GM18909 (cell line): ENCODE measurements around the gene ACE.

Experiments
- ATAC-seq: cut with Tn5 transposase; IDR thresholded peaks from one replicate; pipeline ENCODE4 v1.9.1; 2021; ENCODE audit warnings: mild to moderate bottlenecking; ENCODE audit not compliant: unreplicated experiment, poor library complexity

The ACE gene

DNA sequence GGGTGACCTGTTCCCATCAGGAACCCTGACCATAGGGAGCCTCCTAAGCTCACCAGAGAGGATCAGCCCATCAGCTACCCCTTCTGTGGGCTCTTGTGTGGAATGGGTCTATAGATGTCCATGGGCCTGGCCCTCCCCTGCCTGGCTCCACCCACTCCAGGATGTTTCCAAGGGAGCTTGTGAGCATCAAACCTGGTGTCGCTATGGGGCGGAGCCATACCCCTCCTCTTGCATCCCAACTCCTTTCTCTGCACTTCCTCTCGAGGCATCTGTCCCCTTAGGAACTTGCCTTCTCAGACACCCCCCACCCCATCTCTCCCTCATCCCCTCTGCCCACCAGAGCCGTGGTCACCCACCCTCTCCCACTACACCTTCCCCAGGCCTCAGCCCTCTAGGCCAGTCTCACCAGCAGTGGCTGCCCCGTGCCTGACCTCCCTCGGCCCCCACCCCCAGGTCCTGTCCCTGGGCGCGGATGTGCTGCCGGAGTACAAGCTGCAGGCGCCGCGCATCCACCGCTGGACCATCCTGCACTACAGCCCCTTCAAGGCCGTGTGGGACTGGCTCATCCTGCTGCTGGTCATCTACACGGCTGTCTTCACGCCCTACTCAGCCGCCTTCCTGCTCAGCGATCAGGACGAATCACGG lies 56.7 kb downstream of the ACE start:
- ATAC-seq = no peak

DNA sequence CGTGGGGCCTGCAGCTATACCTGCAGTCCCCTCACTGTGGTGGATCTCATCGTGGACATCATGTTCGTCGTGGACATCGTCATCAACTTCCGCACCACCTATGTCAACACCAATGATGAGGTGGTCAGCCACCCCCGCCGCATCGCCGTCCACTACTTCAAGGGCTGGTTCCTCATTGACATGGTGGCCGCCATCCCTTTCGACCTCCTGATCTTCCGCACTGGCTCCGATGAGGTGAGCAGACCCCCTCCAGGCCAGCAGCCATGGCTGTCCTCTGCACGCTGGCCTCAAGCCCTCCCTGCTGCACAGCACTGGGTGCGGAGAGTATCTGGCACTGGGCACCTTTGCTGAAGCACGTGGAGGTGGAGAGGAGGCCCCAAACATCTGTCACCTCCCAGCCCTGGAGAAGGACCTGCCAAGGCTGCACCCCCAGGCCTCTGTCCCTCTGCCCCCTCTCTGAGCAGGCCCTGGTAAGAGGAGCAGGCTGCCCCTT lies 57.3 kb downstream of the ACE start:
- no peak for ATAC-seq

DNA sequence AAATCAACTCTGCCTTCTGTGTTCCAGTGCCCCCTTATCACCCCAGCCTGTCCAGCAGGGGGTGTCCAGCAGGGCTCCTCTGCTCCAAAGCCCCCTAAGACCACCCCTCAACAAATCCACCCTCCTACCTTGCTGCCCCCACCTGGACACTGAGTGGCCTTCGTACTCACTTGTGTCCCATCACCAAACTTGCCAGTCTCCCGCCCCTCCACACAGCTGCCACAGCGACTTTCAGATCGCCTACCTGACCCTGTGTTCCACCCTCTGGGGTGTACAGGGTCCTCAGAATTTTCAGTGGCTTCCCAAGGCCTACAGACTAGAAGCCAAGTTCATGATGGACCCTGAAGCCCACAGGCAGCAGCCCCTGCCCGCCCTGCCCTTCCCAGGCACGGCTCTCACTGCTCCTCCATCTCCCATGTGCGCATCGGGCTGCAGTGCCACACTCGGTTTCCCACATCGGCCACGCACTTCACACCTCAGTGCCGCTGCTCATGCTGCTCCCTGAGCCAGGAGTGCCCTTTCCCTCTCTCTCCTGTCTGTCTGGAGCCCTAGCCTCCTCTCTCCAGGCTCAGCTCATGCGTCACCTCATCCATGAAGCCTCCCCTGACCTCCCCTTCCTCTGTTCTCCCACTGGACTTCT lies 58.1 kb downstream of the ACE start:
- ATAC-seq = no peak

DNA sequence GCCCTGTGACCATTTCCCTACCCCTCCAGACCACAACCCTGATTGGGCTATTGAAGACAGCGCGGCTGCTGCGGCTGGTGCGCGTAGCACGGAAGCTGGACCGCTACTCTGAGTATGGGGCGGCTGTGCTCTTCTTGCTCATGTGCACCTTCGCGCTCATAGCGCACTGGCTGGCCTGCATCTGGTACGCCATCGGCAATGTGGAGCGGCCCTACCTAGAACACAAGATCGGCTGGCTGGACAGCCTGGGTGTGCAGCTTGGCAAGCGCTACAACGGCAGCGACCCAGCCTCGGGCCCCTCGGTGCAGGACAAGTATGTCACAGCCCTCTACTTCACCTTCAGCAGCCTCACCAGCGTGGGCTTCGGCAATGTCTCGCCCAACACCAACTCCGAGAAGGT lies 58.8 kb downstream of the ACE start:
- ATAC-seq = no peak

DNA sequence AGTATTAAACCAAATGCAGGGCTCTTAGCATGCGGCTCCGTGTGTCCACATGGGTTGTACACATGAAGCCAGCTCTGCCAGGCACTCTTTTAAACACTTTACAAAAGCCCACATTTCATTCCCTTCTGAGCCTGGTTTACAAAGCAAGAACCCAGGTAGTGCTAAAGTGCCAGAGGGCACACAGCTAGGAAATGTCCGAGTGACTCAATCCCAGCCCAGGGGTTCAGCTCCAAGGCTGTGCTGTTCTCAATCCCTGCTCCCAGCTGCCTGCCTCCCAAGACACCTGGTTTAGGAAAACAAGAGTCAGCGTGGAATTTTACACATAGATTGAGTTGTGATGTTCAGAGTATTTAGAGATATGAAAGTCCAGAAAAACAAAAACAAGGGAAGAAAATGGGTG lies 60.1 kb downstream of the ACE start:
- ATAC-seq = no peak

DNA sequence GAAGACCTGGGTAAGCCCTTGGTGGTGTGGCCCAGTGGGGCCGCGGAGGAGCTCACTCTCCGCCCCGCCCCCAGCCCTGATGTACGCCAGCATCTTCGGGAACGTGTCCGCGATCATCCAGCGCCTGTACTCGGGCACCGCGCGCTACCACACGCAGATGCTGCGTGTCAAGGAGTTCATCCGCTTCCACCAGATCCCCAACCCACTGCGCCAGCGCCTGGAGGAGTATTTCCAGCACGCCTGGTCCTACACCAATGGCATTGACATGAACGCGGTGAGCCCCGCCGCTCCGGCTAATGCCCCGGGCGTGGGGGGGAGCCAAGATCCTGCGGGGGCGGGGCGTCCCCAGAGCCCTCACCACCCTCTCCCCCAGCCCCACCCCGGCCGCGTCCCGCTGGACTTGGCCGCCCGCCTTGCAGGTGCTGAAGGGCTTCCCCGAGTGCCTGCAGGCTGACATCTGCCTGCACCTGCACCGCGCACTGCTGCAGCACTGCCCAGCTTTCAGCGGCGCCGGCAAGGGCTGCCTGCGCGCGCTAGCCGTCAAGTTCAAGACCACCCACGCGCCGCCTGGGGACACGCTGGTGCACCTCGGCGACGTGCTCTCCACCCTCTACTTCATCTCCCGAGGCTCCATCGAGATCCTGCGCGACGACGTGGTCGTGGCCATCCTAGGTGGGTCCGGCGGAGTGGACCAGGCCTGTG lies 61.3 kb downstream of the ACE start:
- ATAC-seq = no peak

DNA sequence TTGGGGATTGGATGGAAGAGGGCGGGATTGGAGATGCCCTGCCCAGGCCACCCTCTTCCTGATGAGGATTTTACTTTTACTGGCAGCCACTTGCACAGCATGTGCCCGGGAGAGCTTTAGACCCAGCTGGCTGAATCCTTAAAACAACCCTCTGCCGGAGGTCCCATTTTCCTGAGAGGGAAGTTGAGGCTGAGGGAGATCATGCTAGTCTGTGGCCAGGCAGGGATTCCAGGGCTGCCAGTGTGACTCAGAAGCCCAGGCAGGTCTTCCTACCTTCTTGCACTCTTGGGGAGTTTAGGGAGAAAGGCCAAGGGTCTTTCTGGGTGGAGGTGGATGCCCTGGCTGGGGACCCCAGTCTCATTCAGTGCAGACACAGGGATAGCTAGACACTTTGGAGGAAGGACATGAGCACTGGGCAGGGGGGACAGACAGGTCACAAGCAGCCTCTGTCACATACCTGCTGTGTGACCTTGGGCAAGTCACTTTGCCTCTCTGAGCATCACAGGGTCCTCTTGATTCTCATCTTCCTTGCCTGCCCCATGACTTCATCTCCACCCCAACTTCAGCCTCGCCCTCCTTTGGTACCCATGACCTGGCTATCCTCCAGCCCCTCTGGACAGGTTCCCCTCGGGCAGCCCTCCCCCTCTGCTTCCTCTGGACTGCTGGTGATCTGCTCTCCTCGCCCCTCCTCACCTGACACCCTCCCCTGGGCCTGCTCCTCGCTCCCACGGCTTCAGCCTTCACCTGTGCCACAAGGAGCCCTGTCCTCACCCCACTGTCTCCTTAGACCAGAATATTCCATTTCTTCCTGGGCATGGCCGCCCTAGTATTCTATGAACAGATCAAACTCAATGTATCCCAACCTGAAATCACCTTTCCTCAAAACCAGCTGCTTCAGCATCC lies 62.1 kb downstream of the ACE start:
- no peak for ATAC-seq

DNA sequence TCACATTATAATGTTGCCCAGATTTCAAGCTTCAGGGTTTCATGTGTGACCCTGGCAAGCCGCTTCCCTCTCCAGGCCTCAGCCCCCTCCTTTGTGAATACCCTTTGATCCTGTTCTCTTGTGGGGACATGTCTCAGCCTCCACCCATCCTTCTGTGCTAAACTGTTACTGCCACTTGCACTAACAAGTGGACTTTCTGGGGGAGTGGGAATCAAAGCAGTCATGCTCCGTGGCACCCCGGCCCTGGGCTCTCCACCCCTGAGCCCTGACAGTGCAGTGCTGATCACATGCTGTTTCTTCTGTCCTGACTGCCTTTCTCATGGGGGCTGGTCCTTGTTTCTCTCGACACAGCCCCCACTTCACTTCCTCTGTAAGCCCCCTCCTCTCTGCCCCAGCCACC lies 63.7 kb downstream of the ACE start:
- no peak for ATAC-seq

DNA sequence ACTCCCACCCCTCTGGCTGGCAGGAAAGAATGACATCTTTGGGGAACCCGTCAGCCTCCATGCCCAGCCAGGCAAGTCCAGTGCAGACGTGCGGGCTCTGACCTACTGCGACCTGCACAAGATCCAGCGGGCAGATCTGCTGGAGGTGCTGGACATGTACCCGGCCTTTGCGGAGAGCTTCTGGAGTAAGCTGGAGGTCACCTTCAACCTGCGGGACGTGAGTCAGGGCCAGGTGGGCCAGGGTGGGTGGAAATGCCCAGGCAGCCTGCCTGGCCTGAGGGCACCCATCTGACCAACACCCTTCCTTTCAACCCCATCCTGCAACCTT lies 65.3 kb downstream of the ACE start:
- no peak for ATAC-seq

DNA sequence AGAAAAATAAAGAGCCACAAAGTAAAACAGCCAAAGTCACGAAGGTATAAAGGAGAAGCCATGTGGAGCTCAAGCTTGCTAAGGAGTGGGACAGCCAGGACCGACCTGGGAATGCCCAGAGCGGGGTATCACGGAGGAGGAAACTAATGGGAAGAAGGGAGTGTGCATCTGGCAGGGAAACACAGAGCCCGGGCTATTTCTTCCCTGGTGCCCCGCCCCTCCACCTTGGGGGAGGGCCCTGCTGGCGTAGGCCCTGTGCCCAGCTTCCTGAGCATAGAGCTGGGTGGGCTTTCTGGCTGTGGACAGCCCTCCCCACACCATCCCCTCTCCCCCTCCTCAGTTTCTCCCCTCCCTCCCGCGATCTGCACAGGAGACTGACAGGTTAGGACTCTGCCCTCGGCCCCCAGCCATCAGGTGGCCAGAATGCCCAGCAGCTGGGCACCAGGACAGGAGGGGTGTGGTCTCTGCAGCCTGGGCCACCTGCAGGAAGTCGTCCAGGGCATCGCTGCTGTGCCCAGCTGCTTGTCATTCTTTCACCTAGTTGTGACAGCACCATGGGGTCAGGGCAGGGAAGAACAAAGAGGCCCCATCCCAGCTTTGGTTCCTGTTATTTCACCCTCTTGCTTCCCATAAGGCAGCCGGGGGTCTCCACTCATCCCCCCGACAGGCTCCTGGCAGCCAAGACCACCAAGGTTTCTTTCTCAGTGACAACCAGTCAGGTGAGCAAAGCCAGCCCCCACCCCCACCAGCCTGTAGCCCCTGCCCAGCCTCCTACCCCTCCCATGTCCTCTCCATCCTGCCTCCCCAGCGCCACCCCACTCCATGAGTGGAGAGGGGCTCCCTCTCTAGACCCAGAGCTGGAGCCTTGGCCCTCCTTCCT lies 66.3 kb downstream of the ACE start:
- ATAC-seq = no peak

DNA sequence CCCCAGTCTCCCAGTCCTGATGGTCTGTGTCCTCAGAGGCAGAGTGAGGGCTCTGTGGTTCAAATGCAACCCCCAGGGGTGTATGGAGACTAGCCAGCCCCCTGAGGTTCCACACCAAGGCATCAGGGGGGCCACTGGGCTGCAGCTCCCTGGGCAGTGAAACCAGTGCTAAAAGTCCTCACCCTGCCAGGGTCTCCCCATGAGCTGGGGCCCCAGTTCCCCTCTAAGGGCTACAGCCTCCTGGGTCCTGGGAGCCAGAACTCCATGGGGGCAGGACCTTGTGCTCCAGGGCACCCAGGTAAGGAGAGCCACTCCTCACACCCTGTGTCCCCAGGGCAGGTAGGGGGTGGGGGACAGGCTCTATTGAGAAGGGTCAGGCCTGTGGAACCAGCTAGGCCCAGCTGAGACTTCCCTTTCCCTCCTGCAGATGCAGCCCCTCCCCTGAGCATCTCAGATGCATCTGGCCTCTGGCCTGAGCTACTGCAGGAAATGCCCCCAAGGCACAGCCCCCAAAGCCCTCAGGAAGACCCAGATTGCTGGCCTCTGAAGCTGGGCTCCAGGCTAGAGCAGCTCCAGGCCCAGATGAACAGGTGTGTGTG lies 67.1 kb downstream of the ACE start:
- no peak for ATAC-seq

DNA sequence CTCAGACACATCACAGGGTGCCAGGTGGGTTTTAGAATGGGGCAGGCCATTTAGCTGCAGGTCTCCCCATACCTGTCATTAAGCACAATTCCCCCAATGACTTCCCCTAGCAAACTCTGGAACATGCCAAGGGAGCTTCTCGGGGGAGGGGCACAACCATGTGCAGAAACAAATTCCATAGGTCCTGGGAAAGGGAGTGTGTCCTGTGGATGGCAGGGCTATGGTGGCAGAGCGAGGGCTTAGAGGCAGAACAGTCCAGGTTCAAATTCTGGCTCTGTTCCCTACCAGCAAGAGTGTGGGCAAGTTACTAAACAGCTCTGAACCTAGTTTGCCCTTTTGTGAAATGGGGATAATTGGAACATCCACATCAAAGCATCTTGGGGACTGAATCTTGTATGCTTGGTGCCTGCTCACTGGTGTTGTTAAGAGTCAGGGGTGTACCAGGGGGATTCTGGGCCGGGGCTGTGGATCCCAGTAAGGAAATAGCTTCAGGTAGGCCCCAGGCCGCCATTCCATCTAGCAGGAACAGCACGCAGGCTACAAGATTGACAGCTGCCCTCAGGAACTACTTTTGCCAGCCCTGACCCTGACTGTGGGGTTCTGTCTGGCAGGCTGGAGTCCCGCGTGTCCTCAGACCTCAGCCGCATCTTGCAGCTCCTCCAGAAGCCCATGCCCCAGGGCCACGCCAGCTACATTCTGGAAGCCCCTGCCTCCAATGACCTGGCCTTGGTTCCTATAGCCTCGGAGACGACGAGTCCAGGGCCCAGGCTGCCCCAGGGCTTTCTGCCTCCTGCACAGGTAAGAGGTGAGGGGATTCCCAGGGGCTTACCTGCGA lies 67.8 kb downstream of the ACE start:
- ATAC-seq = no peak

DNA sequence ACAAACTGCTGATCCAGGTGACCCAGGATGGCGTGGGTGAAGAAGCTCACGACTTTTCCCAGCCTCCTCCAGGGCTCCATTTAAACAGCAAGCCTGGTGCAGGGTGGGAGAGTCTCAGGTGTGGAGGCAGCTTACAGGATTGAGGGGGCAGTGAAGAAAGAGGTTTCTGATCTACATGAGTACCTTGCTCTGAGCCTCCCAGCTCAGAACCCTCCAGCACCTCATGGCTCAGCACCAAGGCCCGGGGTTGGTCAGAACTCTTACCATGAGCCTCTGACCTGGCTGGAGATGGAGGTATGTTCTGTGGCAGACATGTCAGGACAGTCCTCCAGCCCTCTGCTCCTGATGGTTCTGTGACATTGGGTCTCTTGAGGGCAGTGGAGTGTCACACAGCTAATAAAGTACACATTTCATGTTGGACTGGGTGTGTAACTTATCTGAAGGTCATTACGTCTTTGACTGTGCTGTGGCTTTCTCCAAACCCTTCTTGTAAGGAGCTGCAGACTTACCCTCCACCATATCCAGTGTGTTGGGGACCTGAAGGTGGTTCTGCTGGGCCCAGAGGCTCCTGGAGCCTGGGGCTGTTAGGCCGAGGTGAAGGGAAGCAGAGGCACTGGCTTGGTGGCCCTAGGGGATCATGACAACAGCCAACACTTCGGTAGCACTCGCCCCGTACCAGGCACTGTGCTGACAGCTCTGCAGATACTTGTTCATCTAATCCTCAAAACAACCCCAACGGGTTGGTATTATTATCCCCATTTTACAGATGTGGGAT lies 69.6 kb downstream of the ACE start:
- no peak for ATAC-seq

DNA sequence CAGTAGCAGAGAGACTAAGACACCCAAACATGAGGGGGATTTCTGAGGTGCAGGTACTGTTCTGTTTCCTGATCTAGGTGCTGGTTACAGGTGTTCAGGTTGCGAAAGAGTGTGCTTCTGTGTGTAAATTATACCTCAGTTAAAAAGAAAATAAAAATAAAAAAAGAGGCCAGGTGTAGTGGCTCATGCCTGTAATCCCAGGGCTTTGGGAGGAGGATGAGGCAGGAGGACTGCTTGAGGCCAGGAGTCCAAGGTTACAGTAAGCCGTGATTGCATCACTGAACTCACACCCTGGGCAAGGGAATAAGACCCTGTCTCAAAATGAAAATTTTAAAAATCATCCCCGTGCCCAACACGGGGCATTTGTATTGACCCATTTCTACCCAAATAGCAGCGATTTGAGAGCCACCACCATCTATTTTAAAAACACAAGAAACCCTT lies 70.2 kb downstream of the ACE start:
- no peak for ATAC-seq
